MCF 10A (cell line): Measurements from ENCODE around the gene ANKRD40. TPM values are rescaled to one million over a fixed set of nuclear protein-coding genes. Genes with fewer than 3 reads are reported as not detected.
A peak's percentile ranks its signal among the peaks of the same experiment; 100 is the strongest.

Experiments used
- BruUV-seq: library from RNA; stranded (reverse); fragments of 400-500 nt; replicated peaks from 2 replicates; lab custom pipeline; 2021; lab: Mats Ljungman, UMichigan
- CTCF ChIA-PET: fragments of 300-600 bp; sonication (Branson Sonifier 250); formaldehyde crosslinking; extraction: SDS; loops from one replicate; lab custom pipeline; 2021; ENCODE audit warnings: antibody characterized with exemption, inconsistent platforms; lab: Yijun Ruan, JAX
- POLR2A ChIA-PET: fragments of 300-600, 350-650 bp; sonication (Branson Sonifier 250); formaldehyde crosslinking; extraction: SDS; loops from one replicate; lab custom pipeline; 2020; ENCODE audit warnings: antibody characterized with exemption, inconsistent platforms; lab: Yijun Ruan, JAX
- DNase-seq: peaks from one replicate; pipeline ENCODE4 v3.0.0-alpha.2; 2018; ENCODE audit not compliant: unreplicated experiment
- H3K27ac Mint-ChIP-seq: one replicate; pipeline ENCODE4 v1.8.0; 2022; ENCODE audit warnings: mild to moderate bottlenecking, low read depth, mixed read lengths; ENCODE audit not compliant: unreplicated experiment
- H3K27me3 Mint-ChIP-seq: one replicate; pipeline ENCODE4 v1.8.0; 2022; ENCODE audit warnings: mixed read lengths; ENCODE audit not compliant: insufficient read depth, unreplicated experiment
- H3K36me3 Mint-ChIP-seq: one replicate; pipeline ENCODE4 v1.8.0; 2022; ENCODE audit warnings: mild to moderate bottlenecking, moderate library complexity, mixed read lengths; ENCODE audit not compliant: insufficient read depth, unreplicated experiment
- H3K4me1 Mint-ChIP-seq: one replicate; pipeline ENCODE4 v1.8.0; 2022; ENCODE audit warnings: mixed read lengths; ENCODE audit not compliant: insufficient read depth, unreplicated experiment
- H3K4me3 Mint-ChIP-seq: one replicate; pipeline ENCODE4 v1.8.0; 2022; ENCODE audit warnings: mild to moderate bottlenecking, moderate library complexity, mixed read lengths; ENCODE audit not compliant: unreplicated experiment
- H3K9me3 Mint-ChIP-seq: one replicate; pipeline ENCODE4 v1.8.0; 2022; ENCODE audit warnings: mixed read lengths; ENCODE audit not compliant: unreplicated experiment
- intact Hi-C: fragments of 100-400 bp; cut with micrococcal nuclease; formaldehyde crosslinking; loops from 2 replicates; pipeline ENCODE4 v1.14.1; 2022
- total RNA-seq: library from RNA; stranded (reverse); gene quantifications from 2 replicates; pipeline ENCODE4 v1.2.3, GENCODE V29; 2022
- TF ChIP-seq, protein P1 (sequence below): fragments of 200-600 bp; IDR thresholded peaks from one replicate; pipeline ENCODE4 v1.8.0; 2022; ENCODE audit warnings: antibody characterized with exemption, mild to moderate bottlenecking; ENCODE audit not compliant: unreplicated experiment

ANKRD40 gene
- total RNA-seq, 1 experiment from 2014 or later: 42.2 TPM

GRCh38 chr17:50683434-50684287 lies 24.1 kb downstream of the ANKRD40 start:
- ChIA-PET CTCF (interaction anchor here (1.1 to 9.0 kb wide), 3 partner anchors 10 to 53 kb away, joined by 4 to 118 read pairs (median 22); partner anchors contain the start of gene ABCC3), POLR2A (interaction anchor here (0.7 to 4.1 kb wide), 5 partner anchors 9 to 251 kb away, joined by 3 to 29 read pairs (median 6); no protein-coding TSS in a partner anchor)
- TF ChIP-seq, protein P1, sequence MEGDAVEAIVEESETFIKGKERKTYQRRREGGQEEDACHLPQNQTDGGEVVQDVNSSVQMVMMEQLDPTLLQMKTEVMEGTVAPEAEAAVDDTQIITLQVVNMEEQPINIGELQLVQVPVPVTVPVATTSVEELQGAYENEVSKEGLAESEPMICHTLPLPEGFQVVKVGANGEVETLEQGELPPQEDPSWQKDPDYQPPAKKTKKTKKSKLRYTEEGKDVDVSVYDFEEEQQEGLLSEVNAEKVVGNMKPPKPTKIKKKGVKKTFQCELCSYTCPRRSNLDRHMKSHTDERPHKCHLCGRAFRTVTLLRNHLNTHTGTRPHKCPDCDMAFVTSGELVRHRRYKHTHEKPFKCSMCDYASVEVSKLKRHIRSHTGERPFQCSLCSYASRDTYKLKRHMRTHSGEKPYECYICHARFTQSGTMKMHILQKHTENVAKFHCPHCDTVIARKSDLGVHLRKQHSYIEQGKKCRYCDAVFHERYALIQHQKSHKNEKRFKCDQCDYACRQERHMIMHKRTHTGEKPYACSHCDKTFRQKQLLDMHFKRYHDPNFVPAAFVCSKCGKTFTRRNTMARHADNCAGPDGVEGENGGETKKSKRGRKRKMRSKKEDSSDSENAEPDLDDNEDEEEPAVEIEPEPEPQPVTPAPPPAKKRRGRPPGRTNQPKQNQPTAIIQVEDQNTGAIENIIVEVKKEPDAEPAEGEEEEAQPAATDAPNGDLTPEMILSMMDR: no peak
- DNase-seq: no peak
- Mint-ChIP-seq H3K9me3 (no peaks in the 10 kb centered on the region), H3K27me3 (no peaks in the 10 kb centered on the region), H3K36me3 (peaks cover 61% of the 10 kb centered on the region), H3K27ac (peak overlapping the region; percentile 64), H3K4me1 (peaks cover 37% of the 10 kb centered on the region), H3K4me3 (no peak overlapping the region)
- no TSS peak for BruUV-seq
- intact Hi-C loops: loop anchor here (5.0 kb wide), 1 partner anchor 136 kb away; the partner anchor contains the start of gene SPATA20

- no peaks in the 10 kb centered on the region for H3K27me3 Mint-ChIP-seq
- peaks cover 68% of the 10 kb centered on the region for H3K36me3 Mint-ChIP-seq
- no peak for DNase-seq
- TF ChIP-seq, protein P1: no peak
- intact Hi-C loops: loop anchor here (5.0 kb wide), 1 partner anchor 136 kb away; the partner anchor contains the start of gene SPATA20
- BruUV-seq: no TSS peak
- H3K27ac Mint-ChIP-seq: peak overlapping the region; percentile 64
- ChIA-PET POLR2A (no interaction called here), CTCF (interaction anchor here (5.2 to 9.0 kb wide), 2 partner anchors 12 to 53 kb away, joined by 22 to 118 read pairs; partner anchors contain the start of gene ABCC3)
- peaks cover 37% of the 10 kb centered on the region for H3K4me1 Mint-ChIP-seq
- no peaks in the 10 kb centered on the region for H3K9me3 Mint-ChIP-seq
- H3K4me3 Mint-ChIP-seq: no peak overlapping the region
Observed at GRCh38 chr17:50682938-50683337, 24.8 kb downstream of the ANKRD40 start.

- Mint-ChIP-seq H3K27me3 (no peaks in the 10 kb centered on the region), H3K4me3 (no peak overlapping the region), H3K36me3 (peaks cover 70% of the 10 kb centered on the region), H3K9me3 (no peaks in the 10 kb centered on the region), H3K4me1 (peaks cover 35% of the 10 kb centered on the region), H3K27ac (peak overlapping the region; percentile 64)
- POLR2A ChIA-PET: no interaction called here
- TF ChIP-seq, protein P1: no peak
- intact Hi-C loops: loop anchor here (5.0 kb wide), 1 partner anchor 135 kb away; the partner anchor contains the start of gene SPATA20
- no TSS peak for BruUV-seq
- CTCF ChIA-PET: interaction anchor here (5.2 to 9.0 kb wide), 2 partner anchors 12 to 52 kb away, joined by 22 to 118 read pairs; partner anchors contain the start of gene ABCC3
- DNase-seq: no peak
Observed at GRCh38 chr17:50682441-50682840, 25.3 kb downstream of the ANKRD40 start.
